ENCODE data around the gene CDH4. TPM values are rescaled to one million over a fixed set of nuclear protein-coding genes. Genes with fewer than 3 reads are reported as not detected.

CDH4 gene
- total and polyA plus RNA-seq, 7 donors, result under 0.01 to 0.06 TPM; not detected in 5

- Histone ChIP-seq H3K9me3 (no peaks in the 10 kb centered on the region), H3K4me1 (peaks cover 0 to 15% (median 8%) of the 10 kb centered on the region in 4 donors), H3K27ac (no peak overlapping the region), H3K36me3 (no peaks in the 10 kb centered on the region), H3K27me3 (peaks cover 0 to 51% (median 0%) of the 10 kb centered on the region in 3 donors), H3K4me3 (no peak overlapping the region)
- TF ChIP-seq EP300 (IDR thresholded peaks at IDR 0.05) (no peak), POLR2A (IDR thresholded peaks at IDR 0.05) (no peak), POLR2AphosphoS5 (IDR thresholded peaks at IDR 0.05) (no peak)
- TF ChIP-seq, protein P1, sequence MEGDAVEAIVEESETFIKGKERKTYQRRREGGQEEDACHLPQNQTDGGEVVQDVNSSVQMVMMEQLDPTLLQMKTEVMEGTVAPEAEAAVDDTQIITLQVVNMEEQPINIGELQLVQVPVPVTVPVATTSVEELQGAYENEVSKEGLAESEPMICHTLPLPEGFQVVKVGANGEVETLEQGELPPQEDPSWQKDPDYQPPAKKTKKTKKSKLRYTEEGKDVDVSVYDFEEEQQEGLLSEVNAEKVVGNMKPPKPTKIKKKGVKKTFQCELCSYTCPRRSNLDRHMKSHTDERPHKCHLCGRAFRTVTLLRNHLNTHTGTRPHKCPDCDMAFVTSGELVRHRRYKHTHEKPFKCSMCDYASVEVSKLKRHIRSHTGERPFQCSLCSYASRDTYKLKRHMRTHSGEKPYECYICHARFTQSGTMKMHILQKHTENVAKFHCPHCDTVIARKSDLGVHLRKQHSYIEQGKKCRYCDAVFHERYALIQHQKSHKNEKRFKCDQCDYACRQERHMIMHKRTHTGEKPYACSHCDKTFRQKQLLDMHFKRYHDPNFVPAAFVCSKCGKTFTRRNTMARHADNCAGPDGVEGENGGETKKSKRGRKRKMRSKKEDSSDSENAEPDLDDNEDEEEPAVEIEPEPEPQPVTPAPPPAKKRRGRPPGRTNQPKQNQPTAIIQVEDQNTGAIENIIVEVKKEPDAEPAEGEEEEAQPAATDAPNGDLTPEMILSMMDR (IDR thresholded peaks at IDR 0.05), result no peak
- no peak for DNase-seq
- intact Hi-C loops (cut with DNase I), result no loop called here
- WGBS, 2 donors, result 69 to 73% methylated on average over 2 of the region's 2 CpGs
Observed at GRCh38 chr20:61436283-61436666, 184.2 kb downstream of the CDH4 start.

DNA sequence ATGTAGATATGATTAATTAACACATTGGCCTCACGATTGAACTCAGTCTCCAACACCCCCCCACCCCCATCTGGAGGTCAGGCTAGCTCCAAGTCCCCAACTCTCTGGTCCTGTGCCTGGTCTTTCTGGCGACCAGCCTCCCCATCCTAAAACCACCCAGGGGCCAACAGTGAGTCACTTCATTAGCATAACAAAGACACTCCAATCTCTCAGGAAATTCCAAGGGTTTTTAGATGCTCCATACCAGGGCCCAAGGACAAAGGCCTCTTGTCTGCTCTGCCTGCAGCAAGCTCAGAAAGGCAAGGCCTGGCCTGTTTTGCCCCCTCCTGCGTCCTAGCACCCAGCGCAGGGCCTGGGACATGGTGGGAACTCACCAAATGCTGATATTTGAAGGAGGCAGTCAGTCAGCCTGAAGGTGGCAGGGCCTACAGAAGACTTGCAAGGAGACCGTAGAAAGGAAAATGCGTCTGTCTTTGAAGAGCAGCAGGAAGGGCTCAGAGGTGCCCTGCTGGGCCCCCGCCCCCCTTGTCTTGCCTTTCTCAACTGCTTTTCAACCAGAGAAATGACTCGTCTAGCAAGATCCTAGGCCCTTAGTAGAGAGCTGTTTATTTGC is 184.7 kb downstream of the CDH4 start:
- Histone ChIP-seq H3K4me1 (peaks cover 0 to 15% (median 8%) of the 10 kb centered on the region in 4 donors), H3K27me3 (peaks cover 0 to 48% (median 0%) of the 10 kb centered on the region in 3 donors), H3K36me3 (no peaks in the 10 kb centered on the region), H3K27ac (peak overlapping the region in 3 of 4 donors; percentile 4 to 52 (median 31)), H3K9me3 (no peaks in the 10 kb centered on the region), H3K4me3 (no peak overlapping the region)
- intact Hi-C loops (cut with DNase I), result no loop called here
- no peak for TF ChIP-seq POLR2A (IDR thresholded peaks at IDR 0.05)
- TF ChIP-seq EP300 (IDR thresholded peaks at IDR 0.05), result no peak
- TF ChIP-seq, protein P1 (IDR thresholded peaks at IDR 0.05), result no peak
- no peak for TF ChIP-seq POLR2AphosphoS5 (IDR thresholded peaks at IDR 0.05)
- WGBS, 2 donors, result 45 to 62% methylated on average over 8 of the region's 8 CpGs
- DNase-seq, result no peak

DNA sequence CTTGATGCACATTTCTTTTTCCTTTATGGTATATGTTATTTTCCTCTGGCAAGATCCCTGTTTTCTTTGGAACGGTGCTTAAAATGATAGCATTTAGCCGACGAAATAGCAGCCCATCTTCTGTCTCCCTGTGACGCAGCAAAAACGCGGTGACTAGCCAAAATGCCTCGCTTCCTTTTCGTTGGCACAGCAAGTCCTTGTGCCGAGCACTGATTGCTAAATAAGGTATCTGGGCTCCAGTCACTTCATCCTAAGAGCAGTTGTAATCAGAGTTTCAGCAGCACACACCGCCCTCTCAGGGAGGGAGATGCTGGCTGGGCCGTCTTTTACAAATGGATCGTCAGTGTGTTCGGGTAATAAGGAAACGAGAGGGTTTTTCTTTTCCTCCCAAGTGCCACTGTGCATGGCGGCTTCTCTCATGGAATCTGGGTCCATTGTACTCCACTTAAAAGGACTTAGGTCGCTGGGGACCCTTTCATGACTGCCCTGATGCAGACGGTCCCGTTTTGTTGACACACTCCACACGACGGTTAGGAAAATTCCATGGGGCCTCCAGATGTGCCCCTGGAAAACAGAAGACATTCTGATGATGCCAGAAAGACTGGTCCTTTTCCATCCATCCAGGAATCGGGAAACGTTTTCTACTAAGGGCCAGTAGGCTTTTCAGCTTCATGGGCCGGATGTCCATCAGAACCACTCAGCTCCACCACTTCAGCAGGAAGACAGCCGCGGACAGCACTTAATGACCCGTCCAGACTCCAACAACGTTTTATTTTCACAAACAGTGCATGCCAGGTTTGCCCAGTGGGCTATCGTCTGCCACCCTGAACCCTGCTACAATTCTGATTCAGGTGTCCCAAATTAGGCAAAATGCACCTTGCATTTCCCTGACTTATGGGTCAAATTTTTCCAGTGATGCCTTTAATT is 185.5 kb downstream of the CDH4 start:
- intact Hi-C loops (cut with DNase I), result no loop called here
- 36 to 43% methylated on average over 28 of the region's 28 CpGs for WGBS, 2 donors
- peak overlapping the region in 1 of 4 donors; percentile 6 for H3K4me3 ChIP-seq
- peak overlapping the region in 3 of 4 donors; percentile 31 to 52 (median 38) for H3K27ac ChIP-seq
- no peaks in the 10 kb centered on the region for H3K36me3 ChIP-seq
- H3K9me3 ChIP-seq, result no peaks in the 10 kb centered on the region
- peaks cover 0 to 15% (median 8%) of the 10 kb centered on the region in 4 donors for H3K4me1 ChIP-seq
- peaks cover 0 to 52% (median 0%) of the 10 kb centered on the region in 3 donors for H3K27me3 ChIP-seq
- TF ChIP-seq POLR2A (IDR thresholded peaks at IDR 0.05) (no peak), POLR2AphosphoS5 (IDR thresholded peaks at IDR 0.05) (peak in 2 of 4 donors; percentile 19 to 46)
- DNase-seq, result no peak

DNA sequence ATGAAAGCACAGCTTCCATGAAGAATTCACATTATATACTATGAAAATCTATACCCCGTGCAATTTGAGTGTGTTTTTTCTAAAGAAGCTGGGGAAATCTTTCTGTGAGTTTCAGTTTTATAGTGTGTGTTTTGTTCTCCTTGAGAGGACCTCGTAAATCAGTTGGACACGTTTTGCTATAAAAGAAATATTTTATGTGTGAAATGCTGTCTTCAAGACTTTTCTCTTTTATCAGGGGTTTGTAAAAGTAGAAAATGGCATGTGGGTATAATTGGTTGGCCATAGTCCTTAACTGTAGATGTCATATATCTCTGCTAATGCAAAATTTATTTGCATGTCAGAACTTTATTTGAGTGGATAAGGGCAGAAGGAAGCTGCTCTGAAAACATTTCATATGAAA is 186.2 kb downstream of the CDH4 start:
- peaks cover 0 to 54% (median 0%) of the 10 kb centered on the region in 3 donors for H3K27me3 ChIP-seq

More for the DNA sequence above, 186.2 kb downstream of the CDH4 start:
- no peaks in the 10 kb centered on the region for H3K36me3 ChIP-seq
- no peak for TF ChIP-seq EP300 (IDR thresholded peaks at IDR 0.05)
- TF ChIP-seq, protein P1 (IDR thresholded peaks at IDR 0.05), result no peak
- TF ChIP-seq POLR2AphosphoS5 (IDR thresholded peaks at IDR 0.05), result no peak
- TF ChIP-seq POLR2A (IDR thresholded peaks at IDR 0.05), result no peak
- DNase-seq, result no peak
- H3K27ac ChIP-seq, result no peak overlapping the region
- H3K4me3 ChIP-seq, result no peak overlapping the region
- WGBS, 2 donors, result 10 to 28% methylated on average over 3 of the region's 3 CpGs
- peaks cover 0 to 15% (median 8%) of the 10 kb centered on the region in 4 donors for H3K4me1 ChIP-seq
- no peaks in the 10 kb centered on the region for H3K9me3 ChIP-seq
- intact Hi-C loops (cut with DNase I), result no loop called here

Measured in sigmoid colon (tissue), 7 donors.